ENCODE data around the gene BSPH1.

GRCh38 chr19:47994209-47994802 lies 2.3 kb upstream of the BSPH1 start, which contains the start of gene ELSPBP1:
- TF ChIP-seq, protein P1, sequence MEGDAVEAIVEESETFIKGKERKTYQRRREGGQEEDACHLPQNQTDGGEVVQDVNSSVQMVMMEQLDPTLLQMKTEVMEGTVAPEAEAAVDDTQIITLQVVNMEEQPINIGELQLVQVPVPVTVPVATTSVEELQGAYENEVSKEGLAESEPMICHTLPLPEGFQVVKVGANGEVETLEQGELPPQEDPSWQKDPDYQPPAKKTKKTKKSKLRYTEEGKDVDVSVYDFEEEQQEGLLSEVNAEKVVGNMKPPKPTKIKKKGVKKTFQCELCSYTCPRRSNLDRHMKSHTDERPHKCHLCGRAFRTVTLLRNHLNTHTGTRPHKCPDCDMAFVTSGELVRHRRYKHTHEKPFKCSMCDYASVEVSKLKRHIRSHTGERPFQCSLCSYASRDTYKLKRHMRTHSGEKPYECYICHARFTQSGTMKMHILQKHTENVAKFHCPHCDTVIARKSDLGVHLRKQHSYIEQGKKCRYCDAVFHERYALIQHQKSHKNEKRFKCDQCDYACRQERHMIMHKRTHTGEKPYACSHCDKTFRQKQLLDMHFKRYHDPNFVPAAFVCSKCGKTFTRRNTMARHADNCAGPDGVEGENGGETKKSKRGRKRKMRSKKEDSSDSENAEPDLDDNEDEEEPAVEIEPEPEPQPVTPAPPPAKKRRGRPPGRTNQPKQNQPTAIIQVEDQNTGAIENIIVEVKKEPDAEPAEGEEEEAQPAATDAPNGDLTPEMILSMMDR (IDR thresholded peaks at IDR 0.05) = no peak
- TF ChIP-seq POLR2A (IDR thresholded peaks at IDR 0.05) = no peak

Data from Peyer's patch (tissue), 4 donors.